Measurements from ENCODE around the gene PSMD12.
"Not testable (repeated sequence)": the region's sequence is repeated elsewhere in the genome, so short reads cannot be mapped to it uniquely, and the experiment has no call there.

The PSMD12 gene

GRCh38 chr17:67353161-67353560, 13.2 kb downstream of the PSMD12 start:
- DNase-seq, result no peak

DNA sequence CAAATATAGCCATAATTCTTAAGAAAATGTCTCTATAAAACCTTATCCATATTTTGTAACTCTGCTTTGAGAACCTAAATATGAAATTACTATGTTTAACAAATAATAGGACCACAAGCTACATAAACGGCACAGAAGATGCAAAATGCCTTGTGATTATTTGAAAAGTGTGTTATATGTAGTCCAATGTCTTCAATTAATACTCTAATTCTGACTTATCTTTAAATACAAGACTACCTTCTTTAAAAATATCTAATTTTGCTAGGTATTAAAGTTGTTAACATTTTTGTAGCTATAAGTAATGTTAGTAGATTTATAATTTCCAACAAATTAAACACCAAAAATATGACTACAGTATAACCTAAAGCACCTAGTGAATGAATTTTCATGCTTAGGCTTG, 17.0 kb downstream of the PSMD12 start:
- DNase-seq, result no peak

DNA sequence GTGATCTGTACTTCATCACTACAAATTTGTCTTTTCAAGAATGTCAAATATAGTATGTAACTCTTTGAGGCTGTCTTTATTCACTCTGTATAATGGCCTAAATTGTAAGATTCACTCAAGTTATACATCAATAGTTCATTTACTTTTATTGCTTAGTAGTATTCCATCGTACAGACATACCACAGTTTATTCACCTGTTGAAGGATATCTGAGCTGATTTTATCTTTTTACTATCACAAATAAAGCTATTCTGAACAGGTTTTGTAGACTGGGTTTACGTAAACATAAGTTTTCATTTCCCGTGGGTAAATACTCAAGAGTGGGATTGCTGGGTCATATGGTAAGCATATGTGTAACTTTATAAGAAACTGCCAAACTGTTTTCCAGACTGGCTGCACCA, 18.6 kb downstream of the PSMD12 start:
- DNase-seq, result no peak

GRCh38 chr17:67343237-67343636, 23.1 kb downstream of the PSMD12 start:
- no peak for DNase-seq

GRCh38 chr17:67338353-67338752, 28.0 kb downstream of the PSMD12 start:
- DNase-seq, result not testable (repeated sequence)

DNA sequence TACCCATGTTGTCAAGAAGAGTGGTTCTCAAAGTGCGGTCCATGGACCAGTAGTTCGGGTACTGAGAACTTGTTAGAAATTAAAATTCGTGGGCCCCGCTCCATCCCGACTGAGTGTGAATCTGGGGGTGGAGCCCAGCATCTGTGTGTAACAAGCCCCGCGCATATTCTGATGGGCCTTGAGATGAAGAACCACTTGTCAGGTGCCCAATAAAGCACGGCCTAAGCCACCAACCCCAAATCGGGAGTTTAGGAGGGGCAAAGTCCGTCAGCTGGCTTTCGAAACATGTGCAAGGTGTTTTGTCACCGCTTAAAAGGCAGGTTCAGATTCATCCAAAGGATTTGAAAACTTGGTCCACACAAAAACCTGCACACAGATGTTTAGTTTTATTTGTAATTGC, 29.5 kb downstream of the PSMD12 start:
- no peak for DNase-seq

GRCh38 chr17:67335245-67335835, 31.0 kb downstream of the PSMD12 start:
- no peak for DNase-seq

GRCh38 chr17:67332162-67332508, 34.2 kb downstream of the PSMD12 start:
- not testable (repeated sequence) for DNase-seq

DNA sequence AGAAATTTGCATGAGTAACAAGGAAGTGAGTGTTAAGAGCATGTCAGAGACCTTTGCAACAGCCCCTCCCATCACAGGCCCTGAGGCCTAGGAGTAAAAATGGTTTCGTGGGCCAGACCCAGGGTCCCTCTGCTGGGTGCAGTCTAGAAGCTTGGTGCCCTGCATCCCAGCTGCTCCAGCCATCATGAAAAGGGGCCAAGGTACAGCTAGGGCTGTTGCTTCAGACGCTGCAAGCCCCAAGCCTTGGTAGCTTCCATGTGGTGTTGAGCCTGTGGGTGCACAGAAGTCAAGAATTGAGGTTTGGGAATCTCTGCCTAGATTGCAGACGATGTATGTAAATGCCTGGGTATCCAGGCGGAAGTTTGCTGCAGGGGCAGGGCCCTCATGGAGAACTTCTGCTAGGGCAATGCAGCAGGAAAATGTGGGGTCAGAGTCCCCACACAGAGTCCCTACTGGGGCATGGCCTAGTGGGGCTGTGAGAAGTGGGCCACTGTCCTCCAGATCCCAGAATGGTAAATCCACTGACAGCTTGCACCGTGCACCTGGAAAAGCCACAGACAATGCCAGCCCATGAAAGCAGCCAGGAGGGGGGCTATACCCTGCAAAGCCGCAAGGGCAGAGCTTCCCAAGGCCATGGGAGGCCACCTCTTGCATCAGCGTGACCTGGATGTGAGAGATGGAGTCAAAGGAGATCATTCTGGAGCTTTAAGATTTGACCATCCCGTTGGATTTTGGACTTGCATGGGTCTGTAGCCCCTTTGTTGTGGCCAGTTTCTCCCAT, 34.8 kb downstream of the PSMD12 start:
- not testable (repeated sequence) for DNase-seq

DNA sequence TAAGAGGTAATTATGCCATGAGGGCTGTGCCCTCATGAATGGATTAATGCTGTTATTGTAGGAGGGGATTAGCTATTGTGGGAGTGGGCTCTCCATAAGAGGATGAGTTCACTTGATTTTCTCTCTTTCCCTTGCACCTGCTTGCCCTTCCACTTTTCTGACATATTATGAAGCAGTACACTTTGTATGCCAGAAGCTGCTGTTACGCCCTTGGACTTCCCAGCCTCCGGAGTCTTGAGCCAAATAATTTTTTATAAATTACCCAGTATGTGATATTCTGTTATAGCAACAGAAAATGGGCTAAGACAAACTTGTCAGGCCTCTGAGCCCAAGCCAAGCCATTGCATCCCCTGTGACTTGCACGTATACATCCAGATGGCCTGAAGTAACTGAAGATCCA, 38.4 kb downstream of the PSMD12 start:
- DNase-seq, result no peak

GRCh38 chr17:67326959-67327745, 39.2 kb downstream of the PSMD12 start:
- not testable (repeated sequence) for DNase-seq

DNA sequence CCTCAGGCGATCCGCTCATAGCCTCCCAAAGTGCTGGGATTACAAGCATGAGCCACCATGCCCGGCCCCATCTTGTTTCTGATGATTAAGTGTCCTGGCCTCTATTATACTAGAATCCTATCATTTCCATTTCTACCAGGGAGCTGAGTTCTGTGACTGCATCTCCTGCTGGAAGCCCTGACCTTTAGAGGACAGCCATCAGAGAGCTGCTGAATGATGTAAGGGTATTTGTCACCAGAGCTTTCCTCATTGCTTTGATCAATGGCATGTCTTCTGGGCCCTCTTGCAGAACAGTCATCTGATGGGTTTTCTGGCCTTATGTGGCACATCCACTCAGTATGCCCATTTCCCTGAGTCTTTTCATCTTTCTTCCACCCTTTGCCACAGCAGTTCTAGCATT, 39.9 kb downstream of the PSMD12 start:
- DNase-seq, result no peak

DNA sequence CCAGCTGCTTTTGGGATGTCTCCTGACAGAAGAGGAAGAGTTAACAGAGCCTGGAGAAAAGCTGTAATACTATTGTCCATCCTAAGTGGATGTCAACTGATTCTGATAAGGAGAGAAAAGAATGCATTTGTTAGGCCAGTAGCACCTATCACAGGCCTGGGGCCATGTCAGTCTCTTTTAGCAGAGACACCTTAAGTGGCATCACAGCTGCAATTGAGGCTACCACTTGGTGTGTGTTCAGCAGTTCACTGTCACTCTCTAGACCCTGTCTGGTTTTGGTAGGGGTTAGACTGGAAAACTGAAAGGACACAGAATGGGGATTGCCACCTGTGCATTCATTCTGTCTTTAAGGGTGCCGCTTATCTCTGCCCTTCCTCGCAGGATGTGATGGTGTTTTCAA, 42.0 kb downstream of the PSMD12 start:
- no peak for DNase-seq

DNA sequence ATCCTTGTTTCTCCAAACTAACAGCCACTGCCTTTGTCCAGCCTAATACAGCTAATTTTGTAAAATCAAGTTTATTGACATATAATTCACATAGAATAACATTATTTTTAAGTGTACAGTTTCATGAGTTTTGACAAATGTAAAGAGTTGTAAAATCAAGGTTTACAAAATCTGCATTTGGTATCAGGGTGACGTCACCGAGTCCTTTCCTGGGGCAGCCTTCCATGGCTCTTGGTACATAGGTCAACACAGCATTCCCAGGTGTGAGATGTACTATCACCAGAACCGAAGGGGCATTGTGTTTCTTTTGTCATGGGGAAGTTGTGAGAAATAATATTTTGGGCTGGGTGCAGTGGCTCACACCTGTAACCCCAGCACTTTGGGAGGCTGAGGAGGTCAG, 42.9 kb downstream of the PSMD12 start:
- DNase-seq, result no peak

- DNase-seq, result no peak
Measured at GRCh38 chr17:67322042-67322787, 44.2 kb downstream of the PSMD12 start.

- DNase-seq, result not testable (repeated sequence)
Measured at GRCh38 chr17:67321486-67321885, 44.9 kb downstream of the PSMD12 start.

- no peak for DNase-seq
Measured at GRCh38 chr17:67316781-67317180, 49.6 kb downstream of the PSMD12 start.

- DNase-seq, result no peak
Measured at GRCh38 chr17:67315865-67316264, 50.5 kb downstream of the PSMD12 start.

GRCh38 chr17:67312265-67312664, 54.1 kb downstream of the PSMD12 start:
- DNase-seq, result no peak

DNA sequence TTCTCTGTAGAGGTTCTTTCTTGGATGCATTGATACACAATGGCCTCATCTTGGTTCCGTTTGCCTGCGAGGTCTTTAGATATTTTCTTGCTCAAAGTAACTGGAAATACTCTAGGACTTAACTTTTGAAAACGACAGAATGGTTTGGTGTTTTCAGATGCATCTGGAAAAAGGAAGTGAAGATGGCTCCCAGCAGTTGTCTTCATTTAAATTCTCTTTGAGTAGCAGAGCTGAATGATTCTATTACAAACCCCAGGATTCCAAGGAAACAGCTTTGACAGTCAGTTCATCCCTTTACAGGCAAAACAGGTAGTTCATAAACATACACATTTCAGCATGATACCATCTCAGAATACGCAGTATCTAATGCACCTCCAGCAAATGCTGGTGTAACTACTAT, 54.8 kb downstream of the PSMD12 start:
- no peak for DNase-seq

GRCh38 chr17:67310406-67310805, 56.0 kb downstream of the PSMD12 start:
- no peak for DNase-seq

- not testable (repeated sequence) for DNase-seq
Measured at GRCh38 chr17:67305446-67306235, 60.7 kb downstream of the PSMD12 start.

Measured in 8988T (cell line).